ENCODE results near the gene ENPP1.

The ENPP1 gene

GRCh38 chr6:131787766-131788712 is 19.8 kb upstream of the ENPP1 start:
- DNase-seq, result no peak

GRCh38 chr6:131789219-131789618 is 18.6 kb upstream of the ENPP1 start:
- no peak for DNase-seq

GRCh38 chr6:131791476-131791875 is 16.3 kb upstream of the ENPP1 start:
- no peak for DNase-seq

- DNase-seq, result no peak
Observed at GRCh38 chr6:131792091-131792496, 15.7 kb upstream of the ENPP1 start.

- DNase-seq, result no peak
Observed at GRCh38 chr6:131795366-131795765, 12.5 kb upstream of the ENPP1 start.

- no peak for DNase-seq
Observed at GRCh38 chr6:131802347-131802746, 5.5 kb upstream of the ENPP1 start.

- DNase-seq, result no peak
Observed at GRCh38 chr6:131803007-131803769, 4.6 kb upstream of the ENPP1 start.

- no peak for DNase-seq
Observed at GRCh38 chr6:131804131-131804530, 3.7 kb upstream of the ENPP1 start.

GRCh38 chr6:131807321-131807643 is 538 bp upstream of the ENPP1 start:
- DNase-seq, result no peak

- DNase-seq, result no peak
Observed at GRCh38 chr6:131808460-131809269, 845 bp downstream of the ENPP1 start.

- no peak for DNase-seq
Observed at GRCh38 chr6:131811500-131811899, 3.7 kb downstream of the ENPP1 start.

- no peak for DNase-seq
Observed at GRCh38 chr6:131813991-131814390, 6.2 kb downstream of the ENPP1 start.

- no peak for DNase-seq
Observed at GRCh38 chr6:131816869-131817268, 9.0 kb downstream of the ENPP1 start.

- no peak for DNase-seq
Observed at GRCh38 chr6:131819572-131820124, 11.8 kb downstream of the ENPP1 start.

- DNase-seq, result no peak
Observed at GRCh38 chr6:131821010-131821807, 13.4 kb downstream of the ENPP1 start.

GRCh38 chr6:131822119-131822518 is 14.3 kb downstream of the ENPP1 start:
- DNase-seq, result no peak

GRCh38 chr6:131823276-131823902 is 15.6 kb downstream of the ENPP1 start:
- no peak for DNase-seq

GRCh38 chr6:131825946-131826345 is 18.1 kb downstream of the ENPP1 start:
- DNase-seq, result no peak

GRCh38 chr6:131828080-131828479 is 20.3 kb downstream of the ENPP1 start:
- DNase-seq, result no peak

- DNase-seq, result no peak
Observed at GRCh38 chr6:131828951-131829350, 21.1 kb downstream of the ENPP1 start.

- no peak for DNase-seq
Observed at GRCh38 chr6:131831392-131831791, 23.6 kb downstream of the ENPP1 start.

Measured in effector CD4-positive, alpha-beta T cell (primary cell).